ENCODE data around the gene TUBAL3. TPM values are rescaled to one million over a fixed set of nuclear protein-coding genes. Genes with fewer than 3 reads are reported as not detected.

Gene TUBAL3
- total and polyA plus RNA-seq, 9 of the 15 experiments (the other 6 are each of a cell fraction or from before 2014, with no cell fraction given), result 5.5 to 10.1 (median 6.9) TPM

- TF ChIP-seq USF1 (CRISPR knock-in tag; IDR thresholded peaks at IDR 0.05) (no peak), BCOR (IDR thresholded peaks at IDR 0.05) (peak; percentile 43; the same call in 1 of the 2 replicates), POLR2A (conservative IDR thresholded peaks at IDR 0.05) (no peak), CEBPB (tag; IDR thresholded peaks at IDR 0.05) (peak; percentile 89), ZNF77 (CRISPR knock-in tag; IDR thresholded peaks at IDR 0.05) (no peak), ZNF830 (CRISPR knock-in tag; IDR thresholded peaks at IDR 0.05) (no peak), ZNF592 (IDR thresholded peaks at IDR 0.05) (peak; percentile 57; the same call in 1 of the 2 replicates), KDM4B (IDR thresholded peaks at IDR 0.05; ENCODE audit: borderline replicate concordance in 2 of 2, low read depth in 1 of 2) (no peak), ARID3A (IDR thresholded peaks at IDR 0.05; ENCODE audit: borderline replicate concordance, low read depth, low read length) (peak; percentile 30; the same call in 1 of the 2 replicates), DEAF1 (CRISPR knock-in tag; IDR thresholded peaks at IDR 0.05) (peak; percentile 73), ZC3H4 (CRISPR knock-in tag; IDR thresholded peaks at IDR 0.05; ENCODE audit: borderline replicate concordance) (no peak), CTCF (IDR thresholded peaks at IDR 0.05 in 2 of 3, conservative IDR thresholded peaks at IDR 0.05 in 1 of 3; ENCODE audit: insufficient read depth in 2 of 3, low read depth in 1 of 3, low read length in 3 of 3) (peak; percentile 49 to 83 (median 54); a peak in 4 of 6 replicates)
Measured at GRCh38 chr10:5442065-5442989, 37.7 kb upstream of the TUBAL3 start (continued).

Measured in K562 (cell line).